ENCODE results near the gene DIO2.

DIO2 gene

GRCh38 chr14:80152166-80152565, 59.1 kb downstream of the DIO2 start:
- no peak for DNase-seq (ENCODE audit: low read depth)
- TF ChIP-seq CTCF (IDR thresholded peaks at IDR 0.05; ENCODE audit: control insufficient read depth, insufficient read depth, low read depth, low read length, missing control alignments) = no peak
- no peak overlapping the region for H3K4me3 ChIP-seq (ENCODE audit: control insufficient read depth, low read depth, low read length)

GRCh38 chr14:80150301-80150700, 61.0 kb downstream of the DIO2 start:
- no peak for DNase-seq (ENCODE audit: low read depth)
- H3K4me3 ChIP-seq (ENCODE audit: control insufficient read depth, low read depth, low read length) = no peak overlapping the region
- TF ChIP-seq CTCF (IDR thresholded peaks at IDR 0.05; ENCODE audit: control insufficient read depth, insufficient read depth, low read depth, low read length, missing control alignments) = no peak

Data from AG09309 (cell line).